Measurements from ENCODE around the gene KRTAP9-3. TPM values are rescaled to one million over a fixed set of nuclear protein-coding genes. Genes with fewer than 3 reads are reported as not detected.
"Not testable (repeated sequence)": the region's sequence is repeated elsewhere in the genome, so short reads cannot be mapped to it uniquely, and the experiment has no call there.

The KRTAP9-3 gene
- total RNA-seq: not detected
- not detected for polyA plus RNA-seq
- long read RNA-seq, donor 1: 0 reads
- long read RNA-seq, donor 2: 0 reads
- long read RNA-seq, donor 3: 0 reads

DNA sequence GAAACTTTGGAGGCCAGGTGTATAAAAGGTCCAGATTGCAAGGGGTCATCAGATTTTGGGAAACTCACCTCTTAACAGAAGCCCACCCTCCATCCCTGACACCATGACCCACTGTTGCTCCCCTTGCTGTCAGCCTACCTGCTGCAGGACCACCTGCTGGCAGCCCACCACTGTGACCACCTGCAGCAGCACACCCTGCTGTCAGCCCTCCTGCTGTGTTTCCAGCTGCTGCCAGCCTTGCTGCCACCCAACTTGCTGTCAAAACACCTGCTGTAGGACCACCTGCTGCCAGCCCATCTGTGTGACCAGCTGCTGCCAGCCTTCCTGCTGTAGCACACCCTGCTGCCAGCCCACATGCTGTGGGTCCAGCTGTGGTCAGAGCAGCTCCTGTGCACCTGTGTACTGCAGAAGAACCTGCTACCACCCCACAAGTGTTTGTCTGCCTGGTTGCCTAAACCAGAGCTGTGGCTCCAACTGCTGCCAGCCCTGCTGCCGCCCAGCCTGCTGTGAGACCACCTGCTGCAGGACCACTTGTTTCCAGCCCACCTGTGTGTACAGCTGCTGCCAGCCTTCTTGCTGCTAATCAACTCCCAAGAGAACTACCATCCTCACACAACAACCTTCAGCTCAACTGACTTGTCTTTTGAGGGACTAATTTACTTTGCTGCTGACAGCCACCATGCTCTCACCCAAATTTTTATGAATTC is at the start of gene KRTAP9-3:
KRTAP9-3 (plus strand) TSS at position 51 of the 707 bp plus-strand sequence; CDS start at position 104, 53 bp downstream.
- H3K9me3 ChIP-seq; H3K27me3 ChIP-seq; intact Hi-C loops (cut with DNase I); H3K4me1 ChIP-seq (ENCODE audit: insufficient read depth); H3K27ac ChIP-seq; H3K36me3 ChIP-seq; DNase-seq; H3K4me3 ChIP-seq: not testable (repeated sequence)
- WGBS, 3 donors: 82 to 100% (median 88%) methylated on average over 1 of the region's 1 CpG

DNA sequence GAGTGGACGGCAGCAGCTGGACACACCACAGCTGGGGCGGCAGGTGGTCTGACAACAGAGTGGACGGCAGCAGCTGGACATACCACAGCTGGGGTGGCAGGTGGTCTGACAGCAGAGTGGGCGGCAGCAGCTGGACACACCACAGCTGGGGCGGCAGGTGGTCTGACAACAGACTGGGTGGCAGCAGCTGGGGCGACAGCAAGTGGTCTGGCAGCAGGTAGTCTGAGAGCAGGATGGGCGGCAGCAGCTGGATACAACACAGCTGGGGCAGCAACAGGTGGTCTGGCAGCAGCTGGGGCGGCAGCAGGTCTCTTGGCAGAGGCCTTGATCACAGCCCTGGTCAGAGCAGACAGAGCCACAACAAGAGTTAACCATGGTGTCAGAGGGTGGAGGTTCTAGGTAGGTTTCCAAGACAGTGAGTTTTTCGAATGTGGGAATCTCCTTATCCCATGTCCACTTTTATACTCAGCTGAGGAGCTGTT is 47.7 kb upstream of the KRTAP9-3 start, which contains the start of gene KRTAP4-1:
KRTAP4-1 (minus strand) TSS at position 432 of the 482 bp plus-strand sequence; CDS start at position 375, 57 bp downstream.
- H3K9me3 ChIP-seq: no peaks in the 10 kb centered on the region
- intact Hi-C loops (cut with DNase I): no loop called here
- H3K4me3 ChIP-seq: no peak within 1 kb of the TSS
- H3K4me1 ChIP-seq (ENCODE audit: insufficient read depth): no peaks in the 10 kb centered on the region
- H3K27ac ChIP-seq: no peak within 1 kb of the TSS
- WGBS, 3 donors: 40 to 49% (median 47%) methylated on average over 9 of the region's 9 CpGs
- H3K36me3 ChIP-seq: no peaks in the 10 kb centered on the region
- TF ChIP-seq POLR2A (IDR thresholded peaks at IDR 0.05): no peak
- TF ChIP-seq, protein P1, sequence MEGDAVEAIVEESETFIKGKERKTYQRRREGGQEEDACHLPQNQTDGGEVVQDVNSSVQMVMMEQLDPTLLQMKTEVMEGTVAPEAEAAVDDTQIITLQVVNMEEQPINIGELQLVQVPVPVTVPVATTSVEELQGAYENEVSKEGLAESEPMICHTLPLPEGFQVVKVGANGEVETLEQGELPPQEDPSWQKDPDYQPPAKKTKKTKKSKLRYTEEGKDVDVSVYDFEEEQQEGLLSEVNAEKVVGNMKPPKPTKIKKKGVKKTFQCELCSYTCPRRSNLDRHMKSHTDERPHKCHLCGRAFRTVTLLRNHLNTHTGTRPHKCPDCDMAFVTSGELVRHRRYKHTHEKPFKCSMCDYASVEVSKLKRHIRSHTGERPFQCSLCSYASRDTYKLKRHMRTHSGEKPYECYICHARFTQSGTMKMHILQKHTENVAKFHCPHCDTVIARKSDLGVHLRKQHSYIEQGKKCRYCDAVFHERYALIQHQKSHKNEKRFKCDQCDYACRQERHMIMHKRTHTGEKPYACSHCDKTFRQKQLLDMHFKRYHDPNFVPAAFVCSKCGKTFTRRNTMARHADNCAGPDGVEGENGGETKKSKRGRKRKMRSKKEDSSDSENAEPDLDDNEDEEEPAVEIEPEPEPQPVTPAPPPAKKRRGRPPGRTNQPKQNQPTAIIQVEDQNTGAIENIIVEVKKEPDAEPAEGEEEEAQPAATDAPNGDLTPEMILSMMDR (IDR thresholded peaks at IDR 0.05): no peak
- no peaks in the 10 kb centered on the region for H3K27me3 ChIP-seq
- no peak for DNase-seq

- H3K27ac ChIP-seq: no peak overlapping the region
- no peak for TF ChIP-seq POLR2A (IDR thresholded peaks at IDR 0.05)
- TF ChIP-seq, protein P1 (IDR thresholded peaks at IDR 0.05): no peak
- no peak for TF ChIP-seq EP300 (IDR thresholded peaks at IDR 0.05)
- DNase-seq: no peak
- 64 to 67% (median 67%) methylated on average over 1 of the region's 1 CpG for WGBS, 3 donors
- intact Hi-C loops (cut with DNase I): no loop called here
- H3K27me3 ChIP-seq: no peaks in the 10 kb centered on the region
- H3K4me3 ChIP-seq: no peak overlapping the region
- no peaks in the 10 kb centered on the region for H3K9me3 ChIP-seq
- H3K4me1 ChIP-seq (ENCODE audit: insufficient read depth): no peaks in the 10 kb centered on the region
- no peaks in the 10 kb centered on the region for H3K36me3 ChIP-seq
Observed at GRCh38 chr17:41185001-41185400, 47.2 kb upstream of the KRTAP9-3 start.

DNA sequence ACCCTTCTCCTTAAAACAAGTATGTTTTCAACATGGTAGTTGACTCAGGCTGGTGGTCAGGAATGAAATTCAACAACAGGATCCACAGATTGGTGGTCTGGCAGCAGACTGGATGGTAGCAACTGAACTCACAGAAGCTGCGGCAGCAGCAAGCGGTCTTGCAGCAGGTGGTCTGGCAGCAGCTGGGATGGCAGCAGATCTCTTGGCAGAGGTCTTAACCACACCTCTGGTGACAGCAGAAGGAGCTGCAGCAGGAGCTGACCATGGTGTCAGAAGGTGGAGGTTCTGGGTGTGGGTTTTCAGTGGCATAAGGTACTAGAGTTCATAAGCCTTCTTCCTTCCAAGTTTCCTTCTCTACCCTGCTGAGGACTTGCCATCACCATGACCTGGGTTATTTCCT is 45.4 kb upstream of the KRTAP9-3 start:
- DNase-seq: no peak

GRCh38 chr17:41189837-41190318 is 42.4 kb upstream of the KRTAP9-3 start, which contains the start of gene KRTAP9-1:
KRTAP9-1 (plus strand) TSS chr17:41189887; CDS start chr17:41189887, 0 bp downstream.
- H3K27me3 ChIP-seq; intact Hi-C loops (cut with DNase I); H3K9me3 ChIP-seq; DNase-seq; H3K36me3 ChIP-seq; H3K4me3 ChIP-seq; H3K27ac ChIP-seq; H3K4me1 ChIP-seq (ENCODE audit: insufficient read depth): not testable (repeated sequence)
- 68 to 91% (median 82%) methylated on average over 1 of the region's 1 CpG for WGBS, 3 donors

More for the DNA sequence above, 45.4 kb upstream of the KRTAP9-3 start:
- Histone ChIP-seq H3K27ac (no peak overlapping the region), H3K27me3 (no peaks in the 10 kb centered on the region), H3K4me1 (ENCODE audit: insufficient read depth) (no peaks in the 10 kb centered on the region), H3K9me3 (no peaks in the 10 kb centered on the region), H3K4me3 (no peak overlapping the region), H3K36me3 (no peaks in the 10 kb centered on the region)
- intact Hi-C loops (cut with DNase I): no loop called here
- WGBS, 3 donors: 76 to 79% (median 78%) methylated on average over 2 of the region's 2 CpGs
- TF ChIP-seq POLR2A (IDR thresholded peaks at IDR 0.05): no peak
- no peak for TF ChIP-seq EP300 (IDR thresholded peaks at IDR 0.05)

DNA sequence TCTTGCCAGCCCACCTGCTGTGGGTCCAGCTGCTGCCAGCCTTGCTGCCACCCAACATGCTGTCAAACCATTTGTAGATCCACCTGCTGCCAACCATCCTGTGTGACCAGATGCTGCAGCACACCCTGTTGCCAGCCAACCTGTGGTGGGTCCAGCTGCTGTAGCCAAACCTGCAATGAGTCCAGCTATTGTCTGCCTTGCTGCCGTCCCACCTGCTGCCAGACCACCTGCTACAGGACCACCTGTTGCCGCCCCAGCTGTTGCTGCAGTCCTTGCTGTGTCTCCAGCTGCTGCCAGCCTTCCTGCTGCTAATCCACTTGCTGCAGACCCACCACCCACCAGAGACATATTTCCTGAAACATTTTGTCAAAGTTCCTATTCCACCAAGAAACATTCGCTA is 41.9 kb upstream of the KRTAP9-3 start:
- TF ChIP-seq EP300 (IDR thresholded peaks at IDR 0.05) (no peak), POLR2A (IDR thresholded peaks at IDR 0.05) (no peak)
- TF ChIP-seq, protein P1 (IDR thresholded peaks at IDR 0.05): no peak
- Histone ChIP-seq H3K9me3 (no peaks in the 10 kb centered on the region), H3K4me1 (ENCODE audit: insufficient read depth) (no peaks in the 10 kb centered on the region), H3K27ac (no peak overlapping the region), H3K27me3 (no peaks in the 10 kb centered on the region), H3K4me3 (no peak overlapping the region), H3K36me3 (no peaks in the 10 kb centered on the region)
- 86 to 90% (median 86%) methylated on average over 3 of the region's 3 CpGs for WGBS, 3 donors
- DNase-seq: no peak
- intact Hi-C loops (cut with DNase I): no loop called here
